Epithelial cell of esophagus (primary cell): ENCODE measurements around the gene CPTP.

Experiments
- DNase-seq: peaks from one replicate; pipeline ENCODE4 v3.0.0; 2010; ENCODE audit warnings: low read depth
- H3K4me3 ChIP-seq: 2 replicates; pipeline ENCODE4 v1.5.1; 2011; ENCODE audit warnings: mild to moderate bottlenecking, low read length, control low read depth
- CTCF ChIP-seq: IDR thresholded peaks from 2 replicates; pipeline ENCODE4 v1.5.1; 2011; ENCODE audit warnings: low read depth, mild to moderate bottlenecking, low read length, control low read depth, inconsistent platforms; ENCODE audit not compliant: insufficient read depth; ENCODE audit errors: missing control alignments

CPTP gene

GRCh38 chr1:1345384-1345783 lies 20.8 kb downstream of the CPTP start:
- DNase-seq = no peak
- no peak for TF ChIP-seq CTCF
- H3K4me3 ChIP-seq = peak overlapping the region; percentile 37

DNA sequence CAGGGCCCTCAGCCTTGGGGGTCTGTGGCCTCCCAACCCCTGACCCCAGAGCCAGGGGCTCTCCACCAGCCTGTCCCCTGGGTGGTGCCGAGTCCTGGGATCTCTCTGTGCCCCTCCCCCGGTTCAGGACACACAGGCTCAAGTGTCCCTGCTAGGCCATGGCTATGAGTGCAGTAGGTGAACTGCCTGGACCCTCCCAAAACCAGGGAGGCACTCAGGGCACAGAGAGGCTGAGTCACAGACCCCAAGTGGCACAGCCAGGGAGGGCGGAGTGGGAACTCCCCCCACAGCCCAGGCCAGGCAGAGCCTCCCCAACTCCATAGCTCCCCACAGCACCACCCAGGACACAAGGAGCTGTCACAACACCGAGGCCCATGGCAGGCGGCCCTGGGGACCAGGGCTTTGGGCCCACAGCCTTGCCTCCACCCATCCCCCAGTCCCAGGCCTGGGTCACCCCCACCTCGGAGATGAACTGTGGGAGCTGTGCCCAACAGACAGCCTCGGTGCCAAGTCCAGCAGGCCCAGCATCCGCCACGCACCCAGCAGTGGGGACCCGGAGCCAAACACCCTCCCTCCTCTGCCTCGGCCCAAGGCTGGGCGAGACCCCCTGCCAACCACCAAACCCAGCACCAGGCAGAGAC lies 21.4 kb downstream of the CPTP start:
- peak overlapping the region; percentile 37 for H3K4me3 ChIP-seq
- DNase-seq = no peak
- no peak for TF ChIP-seq CTCF

GRCh38 chr1:1346501-1346890 lies 21.9 kb downstream of the CPTP start:
- TF ChIP-seq CTCF = no peak
- DNase-seq = no peak
- H3K4me3 ChIP-seq = no peak overlapping the region

GRCh38 chr1:1347026-1347595 lies 22.5 kb downstream of the CPTP start:
- no peak for DNase-seq
- peak overlapping the region; percentile 73 for H3K4me3 ChIP-seq
- TF ChIP-seq CTCF = no peak

GRCh38 chr1:1347663-1348419 lies 23.2 kb downstream of the CPTP start:
- peak overlapping the region; percentile 73 for H3K4me3 ChIP-seq
- peak; percentile 54 for DNase-seq
- no peak for TF ChIP-seq CTCF

GRCh38 chr1:1348420-1349255 lies 24.0 kb downstream of the CPTP start:
- no peak for TF ChIP-seq CTCF
- peak; percentile 54 for DNase-seq
- H3K4me3 ChIP-seq = peak overlapping the region; percentile 73
